Left ventricle myocardium inferior (tissue), 1 donor: ENCODE measurements around the gene GFOD2. TPM values are rescaled to one million over a fixed set of nuclear protein-coding genes. Genes with fewer than 3 reads are reported as not detected.

Experiments used
- DNase-seq: peaks from one replicate; pipeline ENCODE4 v3.0.0-alpha.2; 2020
- H3K27ac ChIP-seq: fragments of 200-600 bp; replicated peaks from 2 replicates; pipeline ENCODE4 v1.8.0; 2021
- H3K27me3 ChIP-seq: fragments of 200-600 bp; 2 replicates; pipeline ENCODE4 v1.8.0; 2021; ENCODE audit warnings: low read depth
- H3K36me3 ChIP-seq: fragments of 200-600 bp; 2 replicates; pipeline ENCODE4 v1.8.0; 2021
- H3K4me1 ChIP-seq: fragments of 200-600 bp; 2 replicates; pipeline ENCODE4 v1.8.0; 2021
- H3K4me3 ChIP-seq: fragments of 200-600 bp; 2 replicates; pipeline ENCODE4 v1.8.0; 2021; ENCODE audit warnings: mild to moderate bottlenecking, moderate library complexity
- H3K9me3 ChIP-seq: fragments of 200-600 bp; replicated peaks from 2 replicates; pipeline ENCODE4 v1.8.0; 2021
- CTCF ChIP-seq: fragments of 200-600 bp; IDR thresholded peaks from 2 replicates; pipeline ENCODE4 v1.8.0; 2021; ENCODE audit warnings: antibody characterized with exemption, mild to moderate bottlenecking, borderline replicate concordance
- intact Hi-C: fragments of 100-400 bp; cut with micrococcal nuclease; formaldehyde crosslinking; loops from one replicate; pipeline ENCODE4 v1.11.0; 2022
- total RNA-seq: library from RNA; stranded (reverse); fragmentation: NEBNext Ultra II Directional; extraction: Animal tissue kit (Norgen Biotek cat#: 25700); gene quantifications from one replicate; pipeline ENCODE4 v1.2.1, GENCODE V29; 2021
- donor health status: DM: no; HTN: yes; CAD: no; lungs with severe emphysema.

The GFOD2 gene
- total RNA-seq, 1 donor from 2014 or later = 11.1 TPM

DNA sequence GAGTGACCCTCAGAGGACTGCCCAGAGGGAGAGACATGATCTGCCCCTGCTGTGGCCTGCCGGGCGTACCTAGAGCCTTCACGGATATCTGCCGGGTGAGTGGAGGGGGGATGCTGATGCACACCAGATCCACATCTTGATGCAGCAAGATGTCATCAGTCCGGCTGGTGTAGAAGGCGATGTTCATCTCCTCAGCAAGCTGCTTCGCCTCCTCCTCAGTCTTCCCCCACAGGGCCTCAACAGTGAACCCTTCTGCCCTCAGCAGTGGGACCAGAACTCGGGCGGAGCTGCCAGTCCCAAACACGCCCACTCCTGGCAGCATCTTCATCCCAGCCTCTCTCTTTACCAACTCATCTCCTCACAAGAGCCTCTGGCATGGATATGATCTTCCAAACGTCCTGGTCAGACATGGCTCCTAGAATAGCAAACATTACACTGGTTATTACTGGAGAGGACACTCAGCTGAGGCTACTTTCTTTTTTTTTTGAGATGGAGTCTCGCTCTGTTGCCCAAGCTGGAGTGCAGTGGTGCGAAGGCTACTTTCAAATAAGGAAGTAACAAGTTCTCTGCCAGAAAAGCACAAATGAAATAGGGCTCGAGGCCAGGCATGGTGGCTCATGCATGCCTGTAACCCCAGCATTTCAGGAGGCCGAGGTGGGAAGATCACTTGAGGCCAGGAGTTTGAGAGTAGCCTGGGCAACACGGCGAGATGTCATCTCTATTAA lies 33.6 kb downstream of the GFOD2 start:
- peaks cover 23% of the 10 kb centered on the region for H3K4me1 ChIP-seq
- no peak overlapping the region for H3K4me3 ChIP-seq
- no peaks in the 10 kb centered on the region for H3K27me3 ChIP-seq
- peaks cover 11% of the 10 kb centered on the region for H3K36me3 ChIP-seq
- no peaks in the 10 kb centered on the region for H3K9me3 ChIP-seq
- peak overlapping the region; percentile 79 for H3K27ac ChIP-seq
- TF ChIP-seq CTCF = no peak
- DNase-seq = no peak
- intact Hi-C loops = no loop called here

- DNase-seq = no peak
- Histone ChIP-seq H3K27me3 (no peaks in the 10 kb centered on the region), H3K36me3 (peaks cover 16% of the 10 kb centered on the region), H3K27ac (peak overlapping the region; percentile 79), H3K9me3 (no peaks in the 10 kb centered on the region), H3K4me3 (no peak overlapping the region), H3K4me1 (peaks cover 23% of the 10 kb centered on the region)
- intact Hi-C loops = no loop called here
- no peak for TF ChIP-seq CTCF
These were observed 35.3 kb downstream of the GFOD2 start for GRCh38 chr16:67683767-67684166.

DNA sequence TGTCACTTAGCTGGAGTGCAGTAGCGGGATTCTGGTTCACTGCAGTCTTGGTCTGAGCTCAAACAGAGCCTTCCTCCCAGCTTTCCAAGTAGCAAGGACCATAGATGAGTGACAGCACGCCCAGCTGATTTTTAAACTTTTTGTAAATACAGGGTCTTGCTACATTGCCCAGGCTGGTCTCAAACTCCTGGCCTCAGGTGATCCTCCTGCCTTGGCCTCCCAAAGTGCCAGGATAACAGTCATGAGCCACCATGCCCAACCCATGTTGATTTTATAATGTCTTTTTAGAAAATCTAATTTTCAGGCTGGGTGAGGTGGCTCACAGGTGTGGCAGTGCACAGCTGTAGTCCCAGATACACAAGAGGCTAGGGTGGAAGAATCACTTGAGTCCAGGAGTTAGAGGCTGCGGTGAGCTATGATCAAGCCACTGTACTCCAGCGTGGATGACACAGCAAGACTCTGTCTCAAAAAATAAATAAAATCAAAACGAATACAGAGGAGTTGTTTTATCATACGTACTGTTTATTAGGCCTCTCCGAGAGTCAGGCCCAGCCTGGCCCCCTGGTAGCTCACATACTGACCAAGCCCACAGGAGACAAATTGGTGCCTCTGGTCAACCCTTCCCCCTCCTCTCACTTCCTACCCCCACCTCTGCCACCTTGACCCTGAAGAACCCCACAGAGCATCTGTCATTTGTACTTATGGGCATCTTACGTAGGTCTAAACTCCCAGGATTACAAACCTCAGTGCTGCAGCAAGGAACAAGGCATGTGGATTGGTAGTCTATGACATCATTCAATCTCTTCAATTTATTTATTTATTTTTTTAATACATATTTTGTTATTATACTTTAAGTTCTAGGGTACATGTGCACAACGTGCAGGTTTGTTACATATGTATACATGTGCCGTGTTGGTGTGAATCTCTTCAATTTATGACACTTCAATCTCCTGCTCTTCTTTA lies 38.9 kb downstream of the GFOD2 start:
- Histone ChIP-seq H3K4me3 (no peak overlapping the region), H3K27ac (no peak overlapping the region), H3K4me1 (peaks cover 18% of the 10 kb centered on the region), H3K9me3 (no peaks in the 10 kb centered on the region), H3K36me3 (peaks cover 12% of the 10 kb centered on the region), H3K27me3 (no peaks in the 10 kb centered on the region)
- DNase-seq = no peak
- TF ChIP-seq CTCF = no peak
- intact Hi-C loops = loop anchor here (10.0 kb wide), 1 partner anchor 125 kb away; the partner anchor contains the start of genes RANBP10 and TSNAXIP1

GRCh38 chr16:67678354-67679023 lies 40.6 kb downstream of the GFOD2 start:
- DNase-seq = no peak
- Histone ChIP-seq H3K4me1 (peaks cover 18% of the 10 kb centered on the region), H3K27ac (no peak overlapping the region), H3K36me3 (peaks cover 5% of the 10 kb centered on the region), H3K27me3 (no peaks in the 10 kb centered on the region), H3K9me3 (no peaks in the 10 kb centered on the region), H3K4me3 (no peak overlapping the region)
- no peak for TF ChIP-seq CTCF
- intact Hi-C loops = loop anchor here (10.0 kb wide), 1 partner anchor 126 kb away; the partner anchor contains the start of genes RANBP10 and TSNAXIP1

DNA sequence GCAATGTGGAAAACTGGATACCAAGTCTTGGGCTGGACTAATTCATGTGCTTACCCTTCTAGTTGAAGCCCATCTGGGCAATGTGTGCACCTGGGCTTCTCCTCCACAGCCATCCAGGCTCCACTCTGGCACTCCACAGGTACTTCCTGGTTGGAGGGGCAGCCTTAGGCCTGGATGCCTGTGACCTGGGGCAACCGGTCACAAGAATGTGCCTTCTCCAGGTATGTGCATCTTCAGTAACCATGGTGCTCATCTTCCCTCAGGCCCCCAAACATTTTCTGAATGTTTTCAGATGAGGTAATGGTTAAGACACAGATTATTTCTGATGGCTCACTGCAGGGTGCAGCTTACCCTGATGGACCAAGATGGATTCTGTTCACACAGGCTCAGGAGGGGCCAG lies 41.4 kb downstream of the GFOD2 start:
- DNase-seq = no peak
- intact Hi-C loops = loop anchor here (10.0 kb wide), 1 partner anchor 127 kb away; the partner anchor contains the start of genes RANBP10 and TSNAXIP1
- no peak for TF ChIP-seq CTCF
- H3K27me3 ChIP-seq = no peaks in the 10 kb centered on the region
- H3K9me3 ChIP-seq = no peaks in the 10 kb centered on the region
- H3K4me1 ChIP-seq = peaks cover 26% of the 10 kb centered on the region
- H3K4me3 ChIP-seq = no peak overlapping the region
- no peak overlapping the region for H3K27ac ChIP-seq
- peaks cover 5% of the 10 kb centered on the region for H3K36me3 ChIP-seq
